ENCODE data around the gene SLC5A6. TPM values are rescaled to one million over a fixed set of nuclear protein-coding genes. Genes with fewer than 3 reads are reported as not detected.
A peak's percentile ranks its signal among the peaks of the same experiment; 100 is the strongest.

Gene SLC5A6
- total and polyA plus RNA-seq, 2 of the 8 experiments (the other 6 are each of a cell fraction or from before 2014, with no cell fraction given), result 118 to 183 TPM

DNA sequence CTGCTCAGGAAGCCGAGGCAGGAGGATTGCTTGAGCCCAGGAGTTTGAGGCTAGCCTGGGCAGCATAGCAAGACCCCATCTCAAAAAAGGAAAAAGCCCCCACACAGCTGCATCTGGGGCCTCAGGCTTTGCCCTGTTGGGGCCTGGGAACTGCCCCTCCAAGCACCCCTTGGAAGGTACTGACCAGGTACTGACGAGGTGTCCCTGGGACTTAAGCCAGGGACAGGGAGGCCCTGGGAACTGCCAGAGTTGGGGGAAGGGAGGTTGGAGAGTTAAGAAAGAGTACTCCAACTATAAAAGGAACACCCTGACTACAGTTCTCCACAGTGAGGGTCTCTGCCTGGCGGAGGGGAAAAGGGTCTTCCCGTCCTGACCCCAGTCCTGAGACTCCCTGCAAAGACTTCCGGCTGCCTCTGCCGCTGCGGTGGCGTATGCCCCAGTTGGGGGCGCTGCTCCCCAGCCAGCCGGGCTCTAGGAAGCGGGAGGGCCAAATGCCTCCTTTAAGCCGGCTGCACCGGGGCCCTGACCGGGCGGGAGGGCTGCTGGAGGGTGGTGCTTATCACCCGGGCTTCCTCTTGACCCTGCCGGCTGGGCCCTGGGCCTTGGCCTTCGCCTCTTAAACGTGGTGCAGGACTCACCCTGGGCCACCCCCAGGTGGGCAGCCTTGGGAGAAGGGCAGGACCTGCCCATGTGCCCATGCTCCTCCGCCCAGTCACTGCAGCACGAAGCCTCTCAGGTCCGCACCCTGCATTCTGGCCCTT, 38.0 kb upstream of the SLC5A6 start (continued):
- TF ChIP-seq BACH1 (IDR thresholded peaks at IDR 0.05; ENCODE audit: low read length), result no peak
- 0 out of 2 replicates have a peak, but pooled peaks have one; percentile 4 for TF ChIP-seq TEAD4 (IDR thresholded peaks at IDR 0.05; ENCODE audit: low read depth, low read length)
- TF ChIP-seq NRF1 (IDR thresholded peaks at IDR 0.05; ENCODE audit: low read depth, low read length), result no peak
- TF ChIP-seq MAFK (IDR thresholded peaks at IDR 0.05; ENCODE audit: low read depth, low read length), result no peak
- TF ChIP-seq ZNF274 (IDR thresholded peaks at IDR 0.05; ENCODE audit: borderline replicate concordance, extremely low read depth, low read length), result no peak
- no peak for TF ChIP-seq TAF7 (optimal IDR thresholded peaks at IDR 0.05; ENCODE audit: borderline replicate concordance, low read depth, low read length)
- TF ChIP-seq HDAC6 (IDR thresholded peaks at IDR 0.05; ENCODE audit: low read depth, low read length), result no peak
- TF ChIP-seq SIX5 (IDR thresholded peaks at IDR 0.05; ENCODE audit: low read depth, low read length), result no peak
- no peak; the same call in 1 of the 2 replicates for TF ChIP-seq KDM1A (IDR thresholded peaks at IDR 0.05; ENCODE audit: borderline replicate concordance, low read length)
- TF ChIP-seq JUN (IDR thresholded peaks at IDR 0.05; ENCODE audit: low read depth, low read length), result no peak
- no peak for TF ChIP-seq CEBPB (IDR thresholded peaks at IDR 0.05; ENCODE audit: low read depth, low read length)
